PC-3 (cell line): ENCODE results near the gene ATP8A2. TPM values are rescaled to one million over a fixed set of nuclear protein-coding genes. Genes with fewer than 3 reads are reported as not detected.

Source experiments
- ATAC-seq: fragments of 200-7000 bp; cut with Tn5 transposase; 2 replicates; pipeline ENCODE4 v1.9.1; 2020; ENCODE audit warnings: mild to moderate bottlenecking, moderate library complexity
- BruUV-seq: library from RNA; stranded (reverse); fragments of 400-500 nt; replicated peaks from 2 replicates; lab custom pipeline; 2021; lab: Mats Ljungman, UMichigan
- CTCF ChIA-PET: fragments of 300-600 bp; sonication (Branson Sonifier 250); formaldehyde crosslinking; loops from one replicate; lab custom pipeline; 2022; ENCODE audit warnings: antibody characterized with exemption; lab: Charles Lee
- POLR2A ChIA-PET: fragments of 300-600 bp; sonication (Branson Sonifier 250); formaldehyde crosslinking; loops from one replicate; lab custom pipeline; 2022; ENCODE audit warnings: antibody characterized with exemption; ENCODE audit not compliant: unreplicated experiment; lab: Charles Lee
- DNase-seq: peaks from one replicate; pipeline ENCODE4 v3.0.0-alpha.2; 2015
- H2AFZ ChIP-seq: fragments of 300-600 bp; sonication (generic); 2 replicates; pipeline ENCODE4 v1.6.0; 2016; ENCODE audit warnings: antibody characterized with exemption, low read length
- H3F3A ChIP-seq: fragments of 300-600 bp; sonication (generic); one replicate; pipeline ENCODE4 v1.6.0; 2017; ENCODE audit warnings: antibody characterized with exemption, low read length, control low read depth, mild to moderate bottlenecking; ENCODE audit not compliant: unreplicated experiment
- H3K27ac ChIP-seq: fragments of 300-600 bp; sonication (generic); 2 replicates; pipeline ENCODE4 v1.5.1; 2016; ENCODE audit warnings: mild to moderate bottlenecking, low read length
- H3K27me3 ChIP-seq: fragments of 300-600 bp; sonication (generic); 2 replicates; pipeline ENCODE4 v1.6.1; 2016; ENCODE audit warnings: low read length, mixed read lengths
- H3K36me3 ChIP-seq: fragments of 300-600 bp; sonication (generic); 2 replicates; pipeline ENCODE4 v1.6.1; 2016; ENCODE audit warnings: low read depth, mixed run types, low read length, mixed read lengths
- H3K4me1 ChIP-seq: fragments of 300-600 bp; sonication (generic); 2 replicates; pipeline ENCODE4 v1.5.1; 2016; ENCODE audit warnings: low read length; ENCODE audit not compliant: insufficient read depth
- H3K4me2 ChIP-seq: fragments of 300-600 bp; sonication (generic); 2 replicates; pipeline ENCODE4 v1.6.0; 2016; ENCODE audit warnings: low read length
- H3K4me3 ChIP-seq: fragments of 300-600 bp; sonication (generic); 2 replicates; pipeline ENCODE4 v1.5.1; 2016; ENCODE audit warnings: mild to moderate bottlenecking, low read length, mixed read lengths
- H3K79me2 ChIP-seq: fragments of 300-600 bp; sonication (generic); 2 replicates; pipeline ENCODE4 v1.6.1; 2017; ENCODE audit warnings: low read length, mixed read lengths
- H3K9ac ChIP-seq: fragments of 300-600 bp; sonication (generic); 2 replicates; pipeline ENCODE4 v1.6.0; 2016; ENCODE audit warnings: mild to moderate bottlenecking, low read length
- H3K9me2 ChIP-seq: fragments of 300-600 bp; sonication (generic); replicated peaks from 2 replicates; pipeline ENCODE4 v1.6.1; 2016; ENCODE audit warnings: mixed run types, low read length, mixed read lengths
- H3K9me3 ChIP-seq: fragments of 300-600 bp; sonication (generic); 2 replicates; pipeline ENCODE4 v1.6.1; 2016; ENCODE audit warnings: low read length, mixed read lengths
- H4K20me1 ChIP-seq: fragments of 300-600 bp; sonication (generic); 2 replicates; pipeline ENCODE4 v1.6.1; 2016; ENCODE audit warnings: low read length, mixed read lengths
- EZH2 ChIP-seq: fragments of 300-600 bp; sonication (generic); IDR thresholded peaks from one replicate; pipeline ENCODE4 v1.6.1; 2017; ENCODE audit warnings: antibody characterized with exemption, mild to moderate bottlenecking, low read length; ENCODE audit not compliant: unreplicated experiment
- EZH2phosphoT487 ChIP-seq: fragments of 300-600 bp; sonication (generic); IDR thresholded peaks from 2 replicates; pipeline ENCODE4 v1.6.1; 2018; ENCODE audit warnings: mild to moderate bottlenecking, antibody characterized with exemption, low read length, borderline replicate concordance
- intact Hi-C: fragments of 100-400 bp; cut with micrococcal nuclease; formaldehyde crosslinking; loops from 2 replicates; pipeline ENCODE4 v1.9.0; 2023
- total RNA-seq: library from RNA; depleted of rRNA; stranded (reverse); fragments of >200 nt; gene quantifications from 2 replicates; pipeline ENCODE4 v1.2.3, GENCODE V29; 2014
- TF ChIP-seq, protein P1 (sequence below): fragments of 300-600 bp; sonication (generic); conservative IDR thresholded peaks from 2 replicates; pipeline ENCODE4 v1.5.1; 2017; ENCODE audit warnings: antibody characterized with exemption, low read depth, mild to moderate bottlenecking, low read length

Gene ATP8A2
- total RNA-seq, 1 experiment from 2014 or later, result 0.04 TPM

DNA sequence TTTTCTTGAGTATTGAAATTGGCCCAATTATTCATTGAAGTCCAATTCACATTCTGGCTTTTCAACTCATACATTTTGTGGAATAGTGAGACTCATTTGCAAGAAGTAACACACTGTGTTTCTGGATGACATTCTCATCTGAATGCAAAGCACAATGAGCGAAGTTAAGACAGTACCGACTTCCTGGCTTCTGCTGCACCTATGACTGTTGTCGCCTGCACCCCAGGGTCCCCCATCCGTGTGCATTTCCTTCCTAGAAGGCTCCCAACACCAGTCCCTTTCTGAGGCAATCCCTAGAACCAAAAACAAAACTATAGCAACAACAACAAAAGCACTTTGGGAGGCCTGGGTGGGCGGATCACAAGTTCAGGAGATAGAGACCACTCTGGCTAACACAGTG, 496.7 kb downstream of the ATP8A2 start:
- no peak for ATAC-seq
- no TSS peak for BruUV-seq

DNA sequence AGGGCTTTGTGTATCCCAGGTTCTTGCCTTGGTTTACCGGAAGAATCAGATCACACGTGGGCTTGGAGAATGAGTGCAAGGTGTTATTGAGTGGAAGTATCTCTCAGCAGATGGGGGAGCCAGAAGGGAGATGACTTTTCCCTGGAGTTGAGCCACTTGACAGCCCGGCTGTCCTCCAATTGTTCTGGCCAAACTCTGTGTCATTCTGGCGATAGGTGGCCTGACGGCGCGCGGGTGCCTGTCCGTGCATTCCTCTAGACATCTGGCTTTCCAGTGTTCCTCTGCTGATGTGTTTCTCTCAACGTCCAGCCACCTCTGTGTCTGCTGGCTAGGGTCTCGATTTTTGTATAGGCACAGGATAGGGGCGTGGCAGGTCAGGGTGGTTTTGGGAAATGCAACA, 498.2 kb downstream of the ATP8A2 start:
- Histone ChIP-seq H3K79me2 (no peaks in the 10 kb centered on the region), H3K36me3 (no peaks in the 10 kb centered on the region), H3K4me1 (0 out of 2 replicates have a peak, but pooled peaks cover 4% of the 10 kb centered on the region), H3K9me3 (no peaks in the 10 kb centered on the region), H2AFZ (no peak overlapping the region), H3K9me2 (no peaks in the 10 kb centered on the region), H3F3A (no peaks in the 10 kb centered on the region), H3K27me3 (no peaks in the 10 kb centered on the region), H3K4me3 (no peak overlapping the region), H3K27ac (no peak overlapping the region), H4K20me1 (no peaks in the 10 kb centered on the region), H3K4me2 (no peak overlapping the region), H3K9ac (no peak overlapping the region)
- no peak for ATAC-seq
- no peak for DNase-seq
- no TSS peak for BruUV-seq
- ChIA-PET POLR2A (no interaction called here), CTCF (no interaction called here)
- TF ChIP-seq EZH2 (no peak), EZH2phosphoT487 (no peak)
- TF ChIP-seq, protein P1, sequence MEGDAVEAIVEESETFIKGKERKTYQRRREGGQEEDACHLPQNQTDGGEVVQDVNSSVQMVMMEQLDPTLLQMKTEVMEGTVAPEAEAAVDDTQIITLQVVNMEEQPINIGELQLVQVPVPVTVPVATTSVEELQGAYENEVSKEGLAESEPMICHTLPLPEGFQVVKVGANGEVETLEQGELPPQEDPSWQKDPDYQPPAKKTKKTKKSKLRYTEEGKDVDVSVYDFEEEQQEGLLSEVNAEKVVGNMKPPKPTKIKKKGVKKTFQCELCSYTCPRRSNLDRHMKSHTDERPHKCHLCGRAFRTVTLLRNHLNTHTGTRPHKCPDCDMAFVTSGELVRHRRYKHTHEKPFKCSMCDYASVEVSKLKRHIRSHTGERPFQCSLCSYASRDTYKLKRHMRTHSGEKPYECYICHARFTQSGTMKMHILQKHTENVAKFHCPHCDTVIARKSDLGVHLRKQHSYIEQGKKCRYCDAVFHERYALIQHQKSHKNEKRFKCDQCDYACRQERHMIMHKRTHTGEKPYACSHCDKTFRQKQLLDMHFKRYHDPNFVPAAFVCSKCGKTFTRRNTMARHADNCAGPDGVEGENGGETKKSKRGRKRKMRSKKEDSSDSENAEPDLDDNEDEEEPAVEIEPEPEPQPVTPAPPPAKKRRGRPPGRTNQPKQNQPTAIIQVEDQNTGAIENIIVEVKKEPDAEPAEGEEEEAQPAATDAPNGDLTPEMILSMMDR, result no peak
- intact Hi-C loops, result no loop called here

More for the DNA sequence above, 496.7 kb downstream of the ATP8A2 start:
- no peaks in the 10 kb centered on the region for H3K27me3 ChIP-seq
- DNase-seq, result no peak
- H3K79me2 ChIP-seq, result no peaks in the 10 kb centered on the region
- H3K9me3 ChIP-seq, result no peaks in the 10 kb centered on the region
- H3K9me2 ChIP-seq, result no peaks in the 10 kb centered on the region
- no peak overlapping the region for H3K9ac ChIP-seq
- H3K4me1 ChIP-seq, result 0 out of 2 replicates have a peak, but pooled peaks cover 4% of the 10 kb centered on the region
- ChIA-PET POLR2A (no interaction called here), CTCF (no interaction called here)
- H3K4me3 ChIP-seq, result no peak overlapping the region
- no peak overlapping the region for H2AFZ ChIP-seq
- no peaks in the 10 kb centered on the region for H4K20me1 ChIP-seq
- no peak overlapping the region for H3K27ac ChIP-seq
- TF ChIP-seq EZH2phosphoT487, result no peak
- TF ChIP-seq, protein P1, result no peak
- TF ChIP-seq EZH2, result no peak
- intact Hi-C loops, result no loop called here
- H3K4me2 ChIP-seq, result no peak overlapping the region
- H3K36me3 ChIP-seq, result no peaks in the 10 kb centered on the region
- no peaks in the 10 kb centered on the region for H3F3A ChIP-seq

- ATAC-seq, result no peak
- Histone ChIP-seq H3K4me1 (0 out of 2 replicates have a peak, but pooled peaks cover 4% of the 10 kb centered on the region), H3K27ac (no peak overlapping the region), H3K36me3 (no peaks in the 10 kb centered on the region), H4K20me1 (no peaks in the 10 kb centered on the region), H3K9me2 (no peaks in the 10 kb centered on the region), H3K27me3 (no peaks in the 10 kb centered on the region), H3K9me3 (no peaks in the 10 kb centered on the region), H2AFZ (no peak overlapping the region), H3K79me2 (no peaks in the 10 kb centered on the region), H3K4me3 (no peak overlapping the region), H3K4me2 (no peak overlapping the region), H3K9ac (no peak overlapping the region), H3F3A (no peaks in the 10 kb centered on the region)
- no peak for DNase-seq
- BruUV-seq, result no TSS peak
- POLR2A ChIA-PET, result no interaction called here
- TF ChIP-seq EZH2 (no peak), EZH2phosphoT487 (no peak)
- TF ChIP-seq, protein P1, result no peak
- CTCF ChIA-PET, result no interaction called here
- intact Hi-C loops, result no loop called here
These were observed 499.8 kb downstream of the ATP8A2 start for GRCh38 chr13:25871389-25872125.
